Parathyroid adenoma (tissue), 2 donors: Measurements from ENCODE around the gene KCNK3.

Experiments
- H2AFZ ChIP-seq: fragments of 300-600 bp; sonication (generic); one replicate; pipeline ENCODE4 v1.7.0; 2017; ENCODE audit warnings: antibody characterized with exemption, mild to moderate bottlenecking
- H3K27ac ChIP-seq: fragments of 300-600 bp; sonication (generic); one replicate; pipeline ENCODE4 v1.7.0; 2017
- H3K27me3 ChIP-seq: fragments of 300-600 bp; sonication (generic); one replicate; pipeline ENCODE4 v1.7.0; 2017; ENCODE audit warnings: low read length; ENCODE audit not compliant: control insufficient read depth, insufficient read depth
- H3K36me3 ChIP-seq: fragments of 300-600 bp; sonication (generic); one replicate; pipeline ENCODE4 v1.7.0; 2017; ENCODE audit warnings: low read length; ENCODE audit not compliant: control insufficient read depth, insufficient read depth
- H3K4me1 ChIP-seq: fragments of 300-600 bp; sonication (generic); one replicate; pipeline ENCODE4 v1.7.0; 2017; ENCODE audit warnings: control low read depth
- H3K4me2 ChIP-seq: fragments of 300-600 bp; sonication (generic); one replicate; pipeline ENCODE4 v1.7.0; 2017; ENCODE audit warnings: low read length
- H3K4me3 ChIP-seq: fragments of 300-600 bp; sonication (generic); one replicate; pipeline ENCODE4 v1.7.0; 2017; ENCODE audit warnings: low read depth, low read length
- H3K79me2 ChIP-seq: fragments of 300-600 bp; sonication (generic); one replicate; pipeline ENCODE4 v1.7.0; 2017; ENCODE audit warnings: control low read depth
- H3K9ac ChIP-seq: fragments of 300-600 bp; sonication (generic); one replicate; pipeline ENCODE4 v1.7.0; 2017; ENCODE audit warnings: mild to moderate bottlenecking
- H3K9me3 ChIP-seq: fragments of 300-600 bp; sonication (generic); one replicate; pipeline ENCODE4 v1.7.0; 2017; ENCODE audit warnings: low read length; ENCODE audit not compliant: control insufficient read depth
- CTCF ChIP-seq: fragments of 300-600 bp; sonication (generic); IDR thresholded peaks from one replicate; pipeline ENCODE4 v1.7.0; 2017; ENCODE audit warnings: antibody characterized with exemption, mild to moderate bottlenecking
- donor health status: primary hyperparathyroidism.

Gene KCNK3

GRCh38 chr2:26672112-26672817, 20.3 kb upstream of the KCNK3 start:
- Histone ChIP-seq H3K27ac (no peak overlapping the region), H3K4me3 (no peak overlapping the region), H3K9ac (no peak overlapping the region), H3K4me2 (no peak overlapping the region), H3K9me3 (no peaks in the 10 kb centered on the region), H2AFZ (no peak overlapping the region), H3K79me2 (no peaks in the 10 kb centered on the region), H3K36me3 (no peaks in the 10 kb centered on the region), H3K4me1 (peaks cover 3% of the 10 kb centered on the region), H3K27me3 (no peaks in the 10 kb centered on the region)
- no peak for TF ChIP-seq CTCF

- Histone ChIP-seq H3K79me2 (no peaks in the 10 kb centered on the region), H3K4me1 (peaks cover 3% of the 10 kb centered on the region), H3K36me3 (no peaks in the 10 kb centered on the region), H2AFZ (no peak overlapping the region), H3K4me3 (no peak overlapping the region), H3K27me3 (no peaks in the 10 kb centered on the region), H3K9ac (no peak overlapping the region), H3K9me3 (no peaks in the 10 kb centered on the region), H3K4me2 (no peak overlapping the region), H3K27ac (no peak overlapping the region)
- TF ChIP-seq CTCF = no peak
These were observed 19.6 kb upstream of the KCNK3 start for GRCh38 chr2:26672818-26673393.

GRCh38 chr2:26674002-26674751, 18.3 kb upstream of the KCNK3 start:
- H2AFZ ChIP-seq = no peak overlapping the region
- H3K9ac ChIP-seq = no peak overlapping the region
- H3K27ac ChIP-seq = no peak overlapping the region
- H3K36me3 ChIP-seq = no peaks in the 10 kb centered on the region
- no peaks in the 10 kb centered on the region for H3K79me2 ChIP-seq
- peaks cover 3% of the 10 kb centered on the region for H3K4me1 ChIP-seq
- H3K27me3 ChIP-seq = no peaks in the 10 kb centered on the region
- no peak for TF ChIP-seq CTCF
- no peak overlapping the region for H3K4me3 ChIP-seq
- no peaks in the 10 kb centered on the region for H3K9me3 ChIP-seq
- no peak overlapping the region for H3K4me2 ChIP-seq

GRCh38 chr2:26674771-26675170, 17.8 kb upstream of the KCNK3 start:
- no peak for TF ChIP-seq CTCF
- Histone ChIP-seq H3K36me3 (no peaks in the 10 kb centered on the region), H3K9ac (no peak overlapping the region), H3K9me3 (no peaks in the 10 kb centered on the region), H3K4me3 (no peak overlapping the region), H2AFZ (no peak overlapping the region), H3K27me3 (no peaks in the 10 kb centered on the region), H3K4me2 (no peak overlapping the region), H3K79me2 (no peaks in the 10 kb centered on the region), H3K27ac (no peak overlapping the region), H3K4me1 (peaks cover 3% of the 10 kb centered on the region)
